ENCODE results near the gene NOVA2.

Gene NOVA2, protein sequence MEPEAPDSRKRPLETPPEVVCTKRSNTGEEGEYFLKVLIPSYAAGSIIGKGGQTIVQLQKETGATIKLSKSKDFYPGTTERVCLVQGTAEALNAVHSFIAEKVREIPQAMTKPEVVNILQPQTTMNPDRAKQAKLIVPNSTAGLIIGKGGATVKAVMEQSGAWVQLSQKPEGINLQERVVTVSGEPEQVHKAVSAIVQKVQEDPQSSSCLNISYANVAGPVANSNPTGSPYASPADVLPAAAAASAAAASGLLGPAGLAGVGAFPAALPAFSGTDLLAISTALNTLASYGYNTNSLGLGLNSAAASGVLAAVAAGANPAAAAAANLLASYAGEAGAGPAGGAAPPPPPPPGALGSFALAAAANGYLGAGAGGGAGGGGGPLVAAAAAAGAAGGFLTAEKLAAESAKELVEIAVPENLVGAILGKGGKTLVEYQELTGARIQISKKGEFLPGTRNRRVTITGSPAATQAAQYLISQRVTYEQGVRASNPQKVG

DNA sequence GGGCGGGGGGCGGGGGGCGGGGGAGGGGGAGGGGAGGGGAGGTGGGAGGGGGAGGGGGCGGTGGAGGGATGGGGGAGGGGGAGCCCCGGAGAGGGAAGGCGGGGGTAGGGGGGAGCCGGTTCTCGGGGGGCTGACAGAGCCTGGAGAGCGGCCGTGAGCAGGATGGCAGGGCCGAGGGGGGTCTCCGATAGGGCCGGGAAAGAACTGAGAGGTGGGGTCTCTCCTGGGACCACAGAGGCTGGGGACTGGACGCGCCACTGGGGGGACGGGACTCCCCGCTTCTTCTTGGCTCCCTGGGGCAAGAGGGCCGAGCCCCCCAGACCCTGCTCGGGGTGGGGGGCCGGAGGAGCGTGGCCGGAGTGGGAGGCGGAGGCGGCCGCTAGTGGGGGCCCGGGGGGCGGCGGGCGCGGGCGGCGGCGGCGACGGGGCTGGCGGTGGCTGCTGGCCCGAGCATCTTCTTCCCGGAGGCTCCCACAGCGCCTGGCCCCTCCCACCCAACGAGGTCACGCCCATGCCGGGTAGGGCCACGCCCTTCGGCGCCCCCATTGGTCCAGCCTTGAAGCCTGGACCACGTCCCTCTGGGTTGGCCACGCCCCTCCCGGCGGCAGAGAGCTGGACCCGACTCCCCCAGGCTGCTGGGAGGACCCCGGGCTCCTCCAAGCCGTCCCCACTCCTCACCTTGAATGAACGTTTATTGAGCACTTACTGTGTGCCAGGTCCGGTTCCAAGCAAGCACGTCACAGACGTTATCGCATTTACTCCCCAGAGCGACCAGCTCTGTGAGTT is at the start of gene NOVA2:
Gene NOVA2 (minus strand): TSS at position 313 of the 786 bp plus-strand sequence. CDS start 514 bp downstream, outside the sequence.
- DNase-seq, result peak; percentile 39 to 69

DNA sequence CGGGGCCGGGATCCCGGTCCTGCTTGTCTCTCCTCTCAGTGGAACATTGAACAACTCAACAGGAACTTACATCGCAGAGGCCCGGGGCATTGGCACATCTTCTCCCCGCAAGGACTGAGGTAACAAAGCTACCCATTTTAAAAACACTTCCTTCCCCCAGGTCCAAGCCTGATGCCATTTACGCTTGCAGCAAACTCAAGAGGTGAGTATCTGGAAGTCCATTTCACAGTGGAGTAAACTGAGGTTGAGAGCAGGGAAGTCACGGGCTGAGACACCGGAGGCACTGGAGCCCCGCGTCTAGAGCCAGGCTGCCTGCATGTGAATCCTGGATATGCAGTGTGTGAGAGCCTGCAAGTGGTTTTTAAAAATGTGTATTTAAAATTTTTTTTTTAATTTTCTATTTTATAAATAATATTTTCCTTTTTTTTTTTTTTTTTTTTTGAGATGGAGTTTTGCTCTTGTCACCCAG is 49.7 kb upstream of the NOVA2 start:
- DNase-seq, result no peak

DNA sequence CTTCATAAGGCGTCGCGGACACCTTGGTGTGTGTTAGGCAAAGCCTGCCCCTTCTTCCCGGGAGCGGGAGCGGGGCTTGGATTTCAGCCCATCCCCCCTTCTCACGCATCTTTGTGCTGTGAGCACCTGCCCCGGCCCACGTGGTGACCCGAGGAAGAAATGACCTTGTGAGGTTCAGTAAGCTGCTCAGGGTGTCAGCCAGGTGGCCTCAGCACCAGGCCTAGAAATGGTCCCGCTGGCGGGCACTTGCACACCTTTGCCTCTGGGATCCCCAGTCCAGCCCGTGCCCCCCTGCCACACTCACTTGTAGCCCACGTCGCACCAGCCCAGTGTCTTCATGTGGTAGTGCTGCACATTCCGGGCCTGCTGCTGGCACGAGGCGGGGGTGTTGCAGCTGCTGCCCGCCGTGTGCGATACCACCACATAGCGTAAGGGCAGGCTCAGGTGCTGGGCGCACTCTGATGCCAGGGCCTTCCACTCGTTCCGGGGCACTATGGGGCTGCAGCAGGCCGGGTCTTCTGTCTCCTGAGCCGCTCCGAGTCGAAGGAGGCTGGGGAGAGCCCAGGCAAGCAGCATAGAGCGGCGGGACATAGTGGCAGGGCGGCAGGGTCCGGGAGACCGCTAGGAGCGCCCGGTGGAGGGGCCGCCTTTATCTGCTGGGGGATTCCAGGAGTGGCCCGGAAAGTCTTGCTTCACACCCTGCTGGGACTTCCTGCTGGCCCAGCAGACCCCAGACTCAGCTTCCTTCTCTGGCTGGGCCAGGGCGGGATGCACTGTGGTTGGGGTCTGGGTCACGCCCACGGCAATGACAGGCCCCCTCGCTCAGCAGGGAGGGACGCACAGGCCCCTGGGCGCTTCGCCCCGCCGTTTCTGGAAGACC is 49.0 kb upstream of the NOVA2 start, which contains the start of gene PGLYRP1:
Gene PGLYRP1 (minus strand): TSS at position 623 of the 880 bp plus-strand sequence. CDS start 32 bp downstream, at position 591.
- DNase-seq, result no peak

DNA sequence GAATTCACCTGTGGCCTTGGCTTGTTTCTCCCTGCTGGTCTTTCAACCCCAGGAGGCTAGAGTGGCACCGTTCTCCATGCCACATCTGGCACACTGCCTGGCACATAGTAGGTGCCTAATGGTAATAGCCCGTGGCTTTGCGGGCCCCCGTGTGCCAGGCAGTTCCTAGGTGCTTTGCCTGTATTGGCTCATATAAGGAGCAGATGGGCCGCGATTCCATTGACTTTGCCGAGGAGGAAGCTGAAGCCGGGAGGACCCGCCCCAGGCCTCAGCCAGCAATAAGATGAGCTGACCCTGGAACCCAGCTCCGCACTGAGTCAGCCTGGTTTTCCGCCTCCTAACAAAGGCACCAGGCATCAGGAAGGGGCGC is 48.4 kb upstream of the NOVA2 start:
- no peak for DNase-seq

DNA sequence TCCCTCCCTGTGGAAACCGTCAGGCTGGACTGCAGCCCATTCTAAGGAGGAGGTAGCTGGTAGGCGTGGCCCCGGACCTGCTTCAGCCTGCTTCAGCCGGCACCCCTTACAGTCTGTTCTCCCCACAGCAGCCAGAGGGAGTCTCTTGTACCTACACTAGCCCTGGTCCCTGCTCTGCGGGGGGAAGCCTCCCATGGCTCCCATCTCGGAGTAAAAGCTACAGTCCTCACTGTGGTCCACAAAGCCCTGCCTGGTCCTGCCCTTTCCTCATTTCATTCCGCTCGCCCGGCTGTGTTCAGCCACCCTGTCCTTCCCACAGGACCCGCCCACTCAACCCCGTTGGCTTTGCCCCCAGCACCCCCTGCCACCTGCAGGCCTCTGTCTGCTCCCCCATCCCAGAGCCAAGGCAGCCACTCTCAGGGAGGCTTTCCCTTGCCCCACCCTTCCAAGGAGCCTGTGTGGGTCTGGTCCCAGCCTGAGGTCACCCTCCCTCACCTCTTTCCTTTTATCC is 47.9 kb upstream of the NOVA2 start:
- DNase-seq, result no peak

DNA sequence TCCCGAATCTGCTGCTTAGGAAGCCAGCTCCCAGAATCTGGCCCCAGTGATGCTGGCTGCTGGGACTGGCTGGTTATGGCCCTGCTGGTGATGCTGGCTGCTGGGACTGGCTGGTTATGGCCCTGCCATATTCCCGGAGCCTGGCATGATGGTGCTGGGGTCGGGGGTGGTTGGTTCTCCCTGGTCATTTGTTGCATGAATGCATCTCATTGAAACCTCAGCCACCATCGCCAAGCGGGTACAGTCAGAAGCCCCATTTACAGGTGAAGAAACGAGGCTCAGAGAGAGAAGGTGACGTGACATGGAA is 47.1 kb upstream of the NOVA2 start:
- no peak for DNase-seq

DNA sequence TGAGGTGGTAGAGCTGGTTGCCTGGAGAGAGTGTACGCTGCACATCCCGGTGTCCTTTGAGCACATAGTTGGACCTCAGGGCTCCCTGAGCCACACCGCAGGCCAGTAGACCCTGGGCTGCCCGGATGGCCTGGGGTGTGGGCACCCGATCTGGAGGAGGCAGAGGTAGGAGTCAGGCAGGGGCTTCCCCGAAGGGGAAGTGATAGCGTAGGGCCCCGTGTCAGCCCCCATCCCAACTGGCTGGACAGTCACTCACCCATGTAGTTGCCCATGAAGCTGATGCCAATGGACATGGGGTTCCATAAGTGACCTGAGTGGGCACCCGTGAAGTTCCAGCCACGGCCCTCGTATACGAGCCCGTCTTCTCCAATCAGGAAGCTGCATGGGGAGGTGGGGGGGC is 45.6 kb upstream of the NOVA2 start:
- DNase-seq, result no peak

DNA sequence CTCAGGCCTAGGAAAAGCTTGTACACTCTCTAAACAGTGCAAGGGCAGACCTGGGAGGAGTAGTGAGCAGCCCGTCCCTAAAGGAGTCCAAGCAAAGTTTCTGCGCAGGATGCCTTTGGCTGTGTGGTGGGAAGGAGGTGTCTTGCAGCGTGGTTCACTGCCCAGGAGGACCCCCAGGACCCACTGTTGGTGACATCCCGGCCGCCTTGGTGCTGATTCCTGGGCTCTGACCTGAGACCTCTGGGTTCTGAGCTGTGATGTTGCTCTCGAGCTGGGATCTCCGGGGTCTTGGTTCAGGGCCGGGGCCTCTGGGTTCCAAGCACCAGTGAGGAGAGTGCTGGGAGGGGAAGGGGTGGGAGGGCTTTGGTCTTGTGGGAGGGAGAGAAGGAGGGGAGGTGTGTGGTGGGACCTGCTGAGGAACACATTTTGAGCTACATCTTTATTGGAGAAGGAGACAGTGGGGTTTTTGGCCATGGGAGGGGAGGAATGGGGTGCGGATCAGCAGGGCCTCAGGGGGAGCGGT is 45.1 kb upstream of the NOVA2 start:
- no peak for DNase-seq

DNA sequence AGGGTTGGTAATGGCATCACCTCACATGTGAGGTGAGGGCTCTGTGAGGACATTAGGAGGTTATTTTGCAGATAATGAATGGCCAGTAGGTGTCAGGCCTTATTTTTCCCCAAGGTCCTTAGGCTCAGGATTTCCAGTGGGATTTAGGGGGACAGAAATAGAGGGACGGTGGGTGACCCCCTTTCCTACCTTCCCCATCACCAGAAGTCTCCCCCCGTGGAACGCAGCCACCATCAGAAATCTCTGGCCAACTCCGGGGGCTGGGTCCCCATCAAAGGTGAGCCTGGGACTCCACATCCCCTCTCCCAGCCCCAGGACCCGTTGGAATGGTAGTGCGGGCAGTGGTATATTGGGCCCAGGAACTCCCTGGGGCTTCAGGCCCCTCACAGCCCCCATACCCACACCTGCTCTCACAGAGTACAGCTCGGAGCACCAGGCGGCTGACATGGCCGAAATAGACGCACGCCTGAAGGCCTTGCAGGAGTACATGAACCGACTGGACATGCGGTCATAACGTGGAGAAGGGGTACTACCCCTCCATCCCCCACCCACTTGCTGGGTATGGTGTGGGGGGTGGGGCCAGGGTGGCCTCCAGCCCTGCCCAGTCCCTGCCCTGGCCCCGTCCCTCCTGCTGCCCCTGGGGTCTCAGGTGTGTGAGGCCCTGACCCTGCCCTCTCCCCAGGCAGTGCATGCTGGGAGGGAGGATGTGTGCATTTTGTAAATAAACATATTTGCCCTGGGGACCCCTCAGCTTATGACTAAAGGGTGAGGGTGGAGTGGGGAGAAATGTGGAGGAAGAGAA is 44.4 kb upstream of the NOVA2 start:
- DNase-seq, result no peak

DNA sequence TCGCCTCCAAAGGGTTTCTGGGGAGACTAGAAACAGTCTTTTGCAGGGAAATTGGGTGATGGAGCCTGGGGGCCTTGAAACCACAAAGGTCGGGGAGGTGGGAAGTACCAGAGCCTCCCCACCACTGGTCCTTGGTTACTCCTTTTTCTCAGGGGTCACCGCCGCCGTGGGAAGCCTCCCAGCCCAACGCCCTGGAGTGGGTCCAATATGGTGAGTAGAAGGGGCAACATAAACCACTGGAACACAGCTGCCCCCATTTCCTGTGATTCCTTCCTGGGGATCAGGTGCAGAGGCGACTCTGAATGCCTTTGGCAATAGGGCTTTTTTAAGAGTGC is 43.4 kb upstream of the NOVA2 start:
- no peak for DNase-seq

DNA sequence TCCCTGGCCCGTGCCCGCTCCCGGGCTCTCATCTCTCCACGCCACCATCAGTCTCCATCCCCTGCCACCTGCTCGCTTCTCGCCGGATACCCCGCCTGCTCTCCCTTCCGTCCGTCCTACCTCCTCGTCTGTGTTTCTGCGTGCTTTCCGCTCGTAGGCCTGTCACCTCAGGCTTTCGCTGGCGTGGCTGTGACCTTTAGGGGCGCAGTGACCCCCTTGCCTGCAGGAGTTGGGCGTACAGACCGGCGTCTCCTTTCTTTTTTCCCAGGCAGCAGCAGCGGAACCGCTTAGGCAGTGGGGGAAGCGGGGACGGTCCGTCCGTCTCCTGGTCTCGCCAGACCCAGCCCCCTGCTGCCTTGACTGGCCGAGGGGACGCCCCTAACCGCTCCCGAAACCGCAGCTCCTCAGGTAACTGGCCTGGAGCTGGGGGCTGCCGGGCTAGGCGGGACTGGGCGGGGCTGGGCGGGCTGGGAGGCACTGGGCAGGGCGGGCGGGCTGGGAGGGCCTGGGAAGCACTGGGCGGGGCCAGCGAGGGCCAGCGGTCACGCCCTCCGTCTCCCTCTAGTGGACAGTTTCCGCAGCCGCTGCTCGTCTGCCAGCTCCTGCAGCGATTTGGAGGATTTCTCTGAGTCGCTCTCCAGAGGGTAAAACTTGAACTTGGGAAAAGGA is 42.9 kb upstream of the NOVA2 start:
- peak; percentile 84 to 86 for DNase-seq

DNA sequence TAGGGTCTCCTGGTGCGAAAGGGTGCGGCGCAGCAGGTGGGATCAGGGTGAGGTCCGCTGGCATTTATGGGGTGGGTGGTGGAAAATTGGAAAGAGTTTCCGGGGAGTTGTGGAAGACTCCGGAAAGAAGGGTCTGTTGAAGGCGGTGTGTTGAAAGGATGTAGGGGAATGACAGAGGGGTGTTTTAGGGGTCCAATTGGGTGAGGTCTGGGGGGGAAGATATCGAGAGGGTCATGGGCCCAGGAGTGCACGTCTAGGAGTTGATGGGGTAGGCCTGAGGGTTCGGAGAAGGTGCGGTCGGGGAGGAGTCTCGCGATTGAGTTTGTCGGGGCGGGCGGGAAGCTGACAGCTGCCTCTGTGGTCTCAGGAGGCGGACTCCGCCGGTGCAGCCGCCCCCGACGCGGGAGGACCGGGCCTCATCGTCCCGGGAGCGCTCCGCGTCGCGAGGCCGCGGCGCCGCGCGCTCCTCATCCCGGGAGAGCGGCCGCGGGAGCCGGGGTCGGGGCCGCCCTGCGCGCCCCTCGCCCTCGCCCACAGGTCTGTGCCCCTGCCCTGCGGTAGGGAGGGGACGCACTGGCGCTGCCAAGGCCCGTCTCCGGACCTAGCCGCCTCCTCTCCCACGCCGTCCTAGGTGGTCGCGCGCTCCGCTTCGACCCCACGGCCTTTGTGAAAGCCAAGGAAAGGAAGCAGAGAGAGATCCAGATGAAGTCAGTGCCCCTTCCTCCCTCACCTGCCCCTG is 42.2 kb upstream of the NOVA2 start:
- DNase-seq, result peak; percentile 41 to 47

DNA sequence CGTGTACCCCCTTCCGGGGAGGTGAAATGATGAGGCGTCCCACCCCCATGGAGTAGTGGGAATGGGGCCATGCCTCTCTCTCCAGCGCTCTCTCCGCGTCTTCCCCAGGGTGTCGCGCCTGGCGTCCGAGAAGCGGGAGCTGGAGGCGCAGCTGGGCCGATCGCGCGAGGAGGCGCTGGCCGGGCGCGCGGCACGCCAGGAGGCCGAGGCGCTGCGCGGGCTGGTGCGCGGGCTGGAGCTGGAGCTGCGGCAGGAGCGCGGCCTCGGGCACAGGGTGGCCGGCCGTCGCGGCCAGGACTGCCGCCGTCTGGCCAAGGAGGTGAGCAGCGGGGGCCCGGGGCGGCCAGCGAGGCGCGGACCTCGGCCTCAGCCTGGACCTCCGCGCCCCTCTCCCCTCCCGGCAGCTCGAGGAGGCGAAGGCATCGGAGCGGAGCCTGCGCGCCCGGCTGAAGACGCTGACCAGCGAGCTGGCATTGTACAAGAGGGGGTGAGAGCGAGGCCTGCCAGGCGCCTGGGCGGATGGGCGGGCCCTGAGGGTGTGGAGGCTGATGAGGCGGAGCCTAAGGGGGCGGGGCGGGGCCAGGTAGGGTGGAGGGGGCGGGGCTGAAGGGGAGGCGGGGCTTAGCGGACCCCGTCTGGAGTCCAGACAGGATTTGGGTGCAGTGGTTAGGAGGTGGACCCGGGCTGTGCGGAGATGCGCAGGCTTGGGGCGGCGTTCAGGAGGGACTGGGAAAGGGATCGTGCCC is 41.4 kb upstream of the NOVA2 start:
- peak; percentile 72 to 76 for DNase-seq

DNA sequence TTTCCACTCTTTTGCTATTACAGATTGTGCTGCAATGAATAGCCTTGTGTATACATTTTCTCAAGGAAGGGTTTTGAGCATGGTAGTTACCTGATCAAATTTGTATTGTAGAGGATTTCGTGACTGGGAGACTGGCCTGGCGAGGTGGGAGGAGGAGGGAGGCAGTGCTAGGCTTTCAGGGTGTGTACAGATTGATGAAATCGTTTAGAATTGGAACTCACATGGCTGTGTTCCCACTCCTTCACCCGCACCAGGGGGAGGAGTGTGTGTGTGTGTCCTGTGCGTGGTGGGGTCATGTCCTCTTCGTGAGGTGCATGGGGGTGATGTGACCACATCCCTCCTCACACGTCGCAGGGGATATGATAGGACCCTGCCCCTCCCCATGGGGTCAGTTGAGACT is 40.9 kb upstream of the NOVA2 start:
- DNase-seq, result no peak

DNA sequence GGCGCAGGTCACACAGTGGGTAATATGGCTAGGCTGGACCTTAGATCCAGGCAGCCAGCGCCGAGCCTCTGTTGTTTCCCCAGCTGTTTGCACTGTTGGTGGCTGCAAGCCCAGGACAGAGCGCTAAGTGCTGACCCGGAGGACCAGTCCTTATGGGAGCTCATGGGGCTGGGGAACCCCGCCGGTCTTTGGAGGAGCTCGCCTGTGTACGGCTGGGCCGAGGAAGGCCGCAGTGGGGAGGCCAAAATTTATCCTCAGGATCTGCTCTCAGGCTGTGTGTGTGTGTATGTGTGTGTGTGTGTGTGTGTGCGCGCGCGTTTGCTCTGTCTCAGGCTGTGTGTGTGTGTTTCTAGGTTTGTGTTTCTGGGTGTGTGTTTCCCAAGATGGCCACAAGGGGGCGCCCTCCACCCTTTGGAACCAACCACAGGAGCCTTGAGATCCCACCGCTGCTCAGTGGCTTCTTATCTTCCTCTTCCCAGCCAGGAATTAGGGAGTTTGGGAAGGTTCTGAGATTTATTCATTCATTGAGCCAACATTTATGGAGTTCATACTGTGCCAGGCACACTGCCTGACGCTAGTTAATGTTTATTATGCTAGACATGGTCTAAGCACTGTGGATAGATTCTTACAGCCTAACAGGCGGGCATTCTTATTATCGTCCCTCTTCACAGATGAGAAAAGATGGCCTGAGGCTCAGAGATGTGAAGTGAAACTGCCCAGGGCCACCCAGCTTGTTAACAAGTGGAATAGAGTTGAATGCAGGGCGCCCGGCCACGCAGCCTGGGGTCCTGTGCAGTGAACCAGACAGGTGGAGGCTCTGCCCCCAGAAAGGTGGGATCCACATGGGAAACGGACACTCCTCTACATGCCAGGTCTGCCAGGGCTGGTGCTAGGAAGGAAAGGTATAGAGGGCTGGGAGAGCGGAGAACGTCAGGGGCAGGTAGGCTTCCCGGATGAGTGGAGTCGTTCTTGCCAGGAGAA is 36.2 kb upstream of the NOVA2 start:
- DNase-seq, result peak; percentile 74 to 77

DNA sequence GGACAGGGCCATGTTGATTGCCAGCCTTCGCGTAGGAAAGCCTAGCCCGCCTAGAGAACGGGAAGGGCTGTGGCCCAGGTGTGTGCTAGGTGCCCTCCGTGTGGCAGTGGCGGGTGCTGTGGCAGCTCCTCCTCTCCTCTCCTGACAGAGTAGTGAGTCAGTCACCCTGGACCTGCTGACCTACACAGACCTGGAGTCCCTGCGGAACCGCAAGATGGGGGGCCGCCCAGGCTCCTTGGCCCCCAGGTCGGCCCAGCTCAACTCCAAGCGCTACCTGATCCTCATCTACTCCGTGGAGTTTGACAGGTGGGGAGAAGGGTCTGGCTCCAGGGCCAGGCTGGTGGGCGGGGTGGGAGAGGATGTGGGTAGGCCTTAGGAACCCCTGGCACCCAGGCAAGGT is 32.7 kb upstream of the NOVA2 start:
- DNase-seq, result no peak

DNA sequence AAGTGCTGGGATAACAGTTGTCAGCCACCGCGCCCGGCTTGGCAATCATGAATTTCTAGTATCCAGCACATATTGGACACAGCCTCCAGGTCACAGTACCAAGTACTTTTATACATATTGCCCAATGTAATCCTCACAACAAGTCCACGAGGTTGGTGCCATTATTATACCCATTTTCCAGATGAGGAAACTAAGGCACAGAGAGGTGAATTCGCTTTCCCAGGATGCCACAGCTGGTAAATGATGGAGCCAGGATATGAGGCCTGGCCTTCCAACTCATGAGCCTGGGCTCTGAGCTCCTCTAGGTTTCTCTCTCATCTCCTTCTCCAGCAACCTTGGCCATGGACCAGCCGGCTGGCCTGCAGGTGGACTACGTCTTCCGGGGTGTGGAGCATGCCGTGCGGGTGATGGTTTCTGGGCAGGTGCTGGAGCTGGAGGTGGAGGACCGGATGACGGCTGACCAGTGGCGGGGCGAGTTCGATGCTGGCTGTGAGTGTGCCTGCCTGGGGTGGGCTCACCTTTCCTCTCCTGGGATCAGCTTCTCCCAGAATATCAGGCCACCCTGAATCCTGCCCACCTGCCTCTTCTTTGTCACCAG is 29.1 kb upstream of the NOVA2 start:
- no peak for DNase-seq

Measured in stimulated activated CD4-positive, alpha-beta T cell treated with anti-CD3 and anti-CD28 coated beads, Interleukin-2, amount 100 ng/mL, for 24 hours (primary cell).